NCI-H146 (cell line): Measurements from ENCODE around the gene CYB5D1.

Experiments
- DNase-seq: peaks from one replicate; lab custom pipeline; 2025; lab: John Stamatoyannopoulos, UW

Gene CYB5D1

GRCh38 chr17:7844292-7845154 lies 13.3 kb upstream of the CYB5D1 start:
- DNase-seq: peak; percentile 90

GRCh38 chr17:7845359-7846062 lies 12.3 kb upstream of the CYB5D1 start:
- no peak for DNase-seq

GRCh38 chr17:7846063-7846735 lies 11.6 kb upstream of the CYB5D1 start:
- DNase-seq: no peak

- no peak for DNase-seq
These were observed 10.8 kb upstream of the CYB5D1 start for GRCh38 chr17:7846765-7847661.

GRCh38 chr17:7848131-7848579 lies 9.6 kb upstream of the CYB5D1 start:
- no peak for DNase-seq

- no peak for DNase-seq
These were observed 9.1 kb upstream of the CYB5D1 start for GRCh38 chr17:7848739-7849129.

GRCh38 chr17:7849130-7849750 lies 8.6 kb upstream of the CYB5D1 start:
- DNase-seq: no peak

- no peak for DNase-seq
These were observed 7.9 kb upstream of the CYB5D1 start for GRCh38 chr17:7849751-7850504.

- no peak for DNase-seq
These were observed 6.9 kb upstream of the CYB5D1 start for GRCh38 chr17:7850701-7851437.

GRCh38 chr17:7851438-7852261 lies 6.2 kb upstream of the CYB5D1 start:
- peak; percentile 94 for DNase-seq

GRCh38 chr17:7852262-7852670 lies 5.5 kb upstream of the CYB5D1 start:
- DNase-seq: no peak

GRCh38 chr17:7852919-7853690 lies 4.7 kb upstream of the CYB5D1 start:
- no peak for DNase-seq

GRCh38 chr17:7853691-7854038 lies 4.1 kb upstream of the CYB5D1 start:
- no peak for DNase-seq

- no peak for DNase-seq
These were observed 3.6 kb upstream of the CYB5D1 start for GRCh38 chr17:7854078-7854777.

- no peak for DNase-seq
These were observed 2.7 kb upstream of the CYB5D1 start, which contains the start of gene TMEM88 for GRCh38 chr17:7854851-7855659. Gene TMEM88, plus strand, starts transcription at chr17:7855066. Its CDS starts 9 bp downstream, at chr17:7855075.

- DNase-seq: no peak
These were observed 2.2 kb upstream of the CYB5D1 start for GRCh38 chr17:7855660-7856010.
